ENCODE results near the gene RPAP3. TPM values are rescaled to one million over a fixed set of nuclear protein-coding genes. Genes with fewer than 3 reads are reported as not detected.

The RPAP3 gene
- total RNA-seq, 2 donors from 2014 or later, result 6.0 to 6.9 TPM

- WGBS, 2 donors, result 72 to 80% methylated on average over 1 to 2 of the region's 2 CpGs
- no peak overlapping the region for H3K27ac ChIP-seq
These were observed 26.7 kb upstream of the RPAP3 start for GRCh38 chr12:47732504-47732903.

GRCh38 chr12:47731723-47732122 is 25.9 kb upstream of the RPAP3 start:
- Histone ChIP-seq H3K27me3 (no peaks in the 10 kb centered on the region), H3K4me1 (peaks cover 31% of the 10 kb centered on the region), H3K27ac (no peak overlapping the region), H3K9me3 (no peaks in the 10 kb centered on the region), H3K4me3 (no peak overlapping the region), H3K36me3 (replicated peaks in 1 of 2; ENCODE audit: insufficient read depth in 1 of 2, low read depth in 2 of 2) (no peaks in the 10 kb centered on the region)
- TF ChIP-seq CTCF (IDR thresholded peaks at IDR 0.05), result no peak
- no peak for TF ChIP-seq POLR2A (IDR thresholded peaks at IDR 0.05)
- ATAC-seq, result no peak
- intact Hi-C loops (cut with DNase I), result no loop called here
- WGBS, 2 donors, result 57 to 60% methylated on average over 4 to 5 of the region's 5 CpGs
- no peak for DNase-seq

More at GRCh38 chr12:47732504-47732903, 26.7 kb upstream of the RPAP3 start:
- intact Hi-C loops (cut with DNase I), result no loop called here
- Histone ChIP-seq H3K27me3 (no peaks in the 10 kb centered on the region), H3K4me1 (peaks cover 39% of the 10 kb centered on the region), H3K4me3 (no peak overlapping the region), H3K9me3 (no peaks in the 10 kb centered on the region), H3K36me3 (replicated peaks in 1 of 2; ENCODE audit: insufficient read depth in 1 of 2, low read depth in 2 of 2) (no peaks in the 10 kb centered on the region)
- TF ChIP-seq POLR2A (IDR thresholded peaks at IDR 0.05), result no peak
- ATAC-seq, result no peak
- DNase-seq, result no peak

- Histone ChIP-seq H3K27me3 (no peaks in the 10 kb centered on the region), H3K4me1 (peaks cover 20% of the 10 kb centered on the region), H3K4me3 (no peak overlapping the region), H3K9me3 (no peaks in the 10 kb centered on the region), H3K36me3 (replicated peaks in 1 of 2; ENCODE audit: insufficient read depth in 1 of 2, low read depth in 2 of 2) (no peaks in the 10 kb centered on the region), H3K27ac (peak overlapping the region in 3 of 4 donors; percentile 48 to 67 (median 66))
- DNase-seq (peak; percentile 65 to 78 (median 68)), ATAC-seq (peak; percentile 85)
- intact Hi-C loops (cut with DNase I), result no loop called here
- WGBS, 2 donors, result 6 to 18% methylated on average over 8 of the region's 8 CpGs
- TF ChIP-seq POLR2A (IDR thresholded peaks at IDR 0.05) (no peak), CTCF (IDR thresholded peaks at IDR 0.05) (no peak)
These were observed 24.5 kb upstream of the RPAP3 start for GRCh38 chr12:47730341-47730744.

- Histone ChIP-seq H3K4me1 (peaks cover 20% of the 10 kb centered on the region), H3K9me3 (no peaks in the 10 kb centered on the region), H3K27me3 (no peaks in the 10 kb centered on the region), H3K27ac (no peak overlapping the region), H3K36me3 (replicated peaks in 1 of 2; ENCODE audit: insufficient read depth in 1 of 2, low read depth in 2 of 2) (no peaks in the 10 kb centered on the region), H3K4me3 (no peak overlapping the region)
- TF ChIP-seq CTCF (IDR thresholded peaks at IDR 0.05) (no peak), POLR2A (IDR thresholded peaks at IDR 0.05) (no peak)
- intact Hi-C loops (cut with DNase I), result no loop called here
- DNase-seq, result no peak
- 50 to 66% methylated on average over 3 of the region's 3 CpGs for WGBS, 2 donors
- no peak for ATAC-seq
These were observed 23.4 kb upstream of the RPAP3 start for GRCh38 chr12:47729233-47729632.

- 66 to 82% methylated on average over 5 of the region's 5 CpGs for WGBS, 2 donors
- no peak overlapping the region for H3K27ac ChIP-seq
- H3K9me3 ChIP-seq, result no peaks in the 10 kb centered on the region
- TF ChIP-seq POLR2A (IDR thresholded peaks at IDR 0.05), result no peak
- TF ChIP-seq CTCF (IDR thresholded peaks at IDR 0.05), result no peak
- intact Hi-C loops (cut with DNase I), result no loop called here
- no peak for DNase-seq
- no peak for ATAC-seq
- no peaks in the 10 kb centered on the region for H3K27me3 ChIP-seq
- H3K4me3 ChIP-seq, result no peak overlapping the region
- H3K4me1 ChIP-seq, result peaks cover 17% of the 10 kb centered on the region
- H3K36me3 ChIP-seq (replicated peaks in 1 of 2; ENCODE audit: insufficient read depth in 1 of 2, low read depth in 2 of 2), result no peaks in the 10 kb centered on the region
These were observed 20.1 kb upstream of the RPAP3 start for GRCh38 chr12:47725893-47726292.

All from body of pancreas (tissue), 4 donors.